ENCODE results near the gene DNAJA2.

GRCh38 chr16:46930861-46931260 is 42.6 kb downstream of the DNAJA2 start:
- no peak for TF ChIP-seq CTCF (IDR thresholded peaks at IDR 0.05; ENCODE audit: low read length)
- TF ChIP-seq EZH2 (IDR thresholded peaks at IDR 0.05; ENCODE audit: borderline replicate concordance, low read length): no peak

All from OCI-LY1 (cell line).